Measurements from ENCODE around the gene PFN3. TPM values are rescaled to one million over a fixed set of nuclear protein-coding genes. Genes with fewer than 3 reads are reported as not detected.

Gene PFN3
- total and polyA plus RNA-seq, 2 of the 13 experiments (the other 11 are each of a cell fraction or from before 2014, with no cell fraction given), result not detected

DNA sequence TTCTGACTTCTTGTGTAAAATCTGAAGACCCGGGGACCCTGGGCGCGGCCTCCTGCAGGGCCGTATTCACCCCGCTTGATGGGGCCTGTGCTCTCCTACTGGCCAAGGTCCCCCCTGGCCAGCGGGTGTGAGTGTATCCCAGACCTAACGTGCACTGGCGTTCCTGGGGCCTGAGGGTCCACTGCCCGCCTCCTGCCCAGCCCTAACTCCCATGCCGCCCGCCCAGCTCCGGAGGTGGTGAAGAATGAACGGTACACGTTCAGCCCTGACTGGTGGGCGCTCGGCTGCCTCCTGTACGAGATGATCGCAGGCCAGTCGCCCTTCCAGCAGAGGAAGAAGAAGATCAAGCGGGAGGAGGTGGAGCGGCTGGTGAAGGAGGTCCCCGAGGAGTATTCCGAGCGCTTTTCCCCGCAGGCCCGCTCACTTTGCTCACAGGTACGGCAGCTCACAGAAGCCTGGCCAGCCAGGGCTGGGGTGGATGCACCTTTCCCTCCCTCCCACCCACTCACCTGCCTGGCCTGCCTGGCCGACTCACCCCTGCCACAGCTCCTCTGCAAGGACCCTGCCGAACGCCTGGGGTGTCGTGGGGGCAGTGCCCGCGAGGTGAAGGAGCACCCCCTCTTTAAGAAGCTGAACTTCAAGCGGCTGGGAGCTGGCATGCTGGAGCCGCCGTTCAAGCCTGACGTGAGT is 35.5 kb upstream of the PFN3 start (continued):
- TF ChIP-seq, protein P1, sequence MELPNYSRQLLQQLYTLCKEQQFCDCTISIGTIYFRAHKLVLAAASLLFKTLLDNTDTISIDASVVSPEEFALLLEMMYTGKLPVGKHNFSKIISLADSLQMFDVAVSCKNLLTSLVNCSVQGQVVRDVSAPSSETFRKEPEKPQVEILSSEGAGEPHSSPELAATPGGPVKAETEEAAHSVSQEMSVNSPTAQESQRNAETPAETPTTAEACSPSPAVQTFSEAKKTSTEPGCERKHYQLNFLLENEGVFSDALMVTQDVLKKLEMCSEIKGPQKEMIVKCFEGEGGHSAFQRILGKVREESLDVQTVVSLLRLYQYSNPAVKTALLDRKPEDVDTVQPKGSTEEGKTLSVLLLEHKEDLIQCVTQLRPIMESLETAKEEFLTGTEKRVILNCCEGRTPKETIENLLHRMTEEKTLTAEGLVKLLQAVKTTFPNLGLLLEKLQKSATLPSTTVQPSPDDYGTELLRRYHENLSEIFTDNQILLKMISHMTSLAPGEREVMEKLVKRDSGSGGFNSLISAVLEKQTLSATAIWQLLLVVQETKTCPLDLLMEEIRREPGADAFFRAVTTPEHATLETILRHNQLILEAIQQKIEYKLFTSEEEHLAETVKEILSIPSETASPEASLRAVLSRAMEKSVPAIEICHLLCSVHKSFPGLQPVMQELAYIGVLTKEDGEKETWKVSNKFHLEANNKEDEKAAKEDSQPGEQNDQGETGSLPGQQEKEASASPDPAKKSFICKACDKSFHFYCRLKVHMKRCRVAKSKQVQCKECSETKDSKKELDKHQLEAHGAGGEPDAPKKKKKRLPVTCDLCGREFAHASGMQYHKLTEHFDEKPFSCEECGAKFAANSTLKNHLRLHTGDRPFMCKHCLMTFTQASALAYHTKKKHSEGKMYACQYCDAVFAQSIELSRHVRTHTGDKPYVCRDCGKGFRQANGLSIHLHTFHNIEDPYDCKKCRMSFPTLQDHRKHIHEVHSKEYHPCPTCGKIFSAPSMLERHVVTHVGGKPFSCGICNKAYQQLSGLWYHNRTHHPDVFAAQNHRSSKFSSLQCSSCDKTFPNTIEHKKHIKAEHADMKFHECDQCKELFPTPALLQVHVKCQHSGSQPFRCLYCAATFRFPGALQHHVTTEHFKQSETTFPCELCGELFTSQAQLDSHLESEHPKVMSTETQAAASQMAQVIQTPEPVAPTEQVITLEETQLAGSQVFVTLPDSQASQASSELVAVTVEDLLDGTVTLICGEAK (IDR thresholded peaks at IDR 0.05), result no peak
- TF ChIP-seq, protein P1 (CRISPR knock-in tag; IDR thresholded peaks at IDR 0.05), result no peak
- TF ChIP-seq, protein P2, sequence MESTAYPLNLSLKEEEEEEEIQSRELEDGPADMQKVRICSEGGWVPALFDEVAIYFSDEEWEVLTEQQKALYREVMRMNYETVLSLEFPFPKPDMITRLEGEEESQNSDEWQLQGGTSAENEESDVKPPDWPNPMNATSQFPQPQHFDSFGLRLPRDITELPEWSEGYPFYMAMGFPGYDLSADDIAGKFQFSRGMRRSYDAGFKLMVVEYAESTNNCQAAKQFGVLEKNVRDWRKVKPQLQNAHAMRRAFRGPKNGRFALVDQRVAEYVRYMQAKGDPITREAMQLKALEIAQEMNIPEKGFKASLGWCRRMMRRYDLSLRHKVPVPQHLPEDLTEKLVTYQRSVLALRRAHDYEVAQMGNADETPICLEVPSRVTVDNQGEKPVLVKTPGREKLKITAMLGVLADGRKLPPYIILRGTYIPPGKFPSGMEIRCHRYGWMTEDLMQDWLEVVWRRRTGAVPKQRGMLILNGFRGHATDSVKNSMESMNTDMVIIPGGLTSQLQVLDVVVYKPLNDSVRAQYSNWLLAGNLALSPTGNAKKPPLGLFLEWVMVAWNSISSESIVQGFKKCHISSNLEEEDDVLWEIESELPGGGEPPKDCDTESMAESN (CRISPR knock-in tag; conservative IDR thresholded peaks at IDR 0.05), result no peak
- TF ChIP-seq ZNF605 (CRISPR knock-in tag; IDR thresholded peaks at IDR 0.05) (peak; percentile 52; the same call in 1 of the 2 replicates), ZNF468 (CRISPR knock-in tag; IDR thresholded peaks at IDR 0.05) (no peak)
- TF ChIP-seq, protein P3, sequence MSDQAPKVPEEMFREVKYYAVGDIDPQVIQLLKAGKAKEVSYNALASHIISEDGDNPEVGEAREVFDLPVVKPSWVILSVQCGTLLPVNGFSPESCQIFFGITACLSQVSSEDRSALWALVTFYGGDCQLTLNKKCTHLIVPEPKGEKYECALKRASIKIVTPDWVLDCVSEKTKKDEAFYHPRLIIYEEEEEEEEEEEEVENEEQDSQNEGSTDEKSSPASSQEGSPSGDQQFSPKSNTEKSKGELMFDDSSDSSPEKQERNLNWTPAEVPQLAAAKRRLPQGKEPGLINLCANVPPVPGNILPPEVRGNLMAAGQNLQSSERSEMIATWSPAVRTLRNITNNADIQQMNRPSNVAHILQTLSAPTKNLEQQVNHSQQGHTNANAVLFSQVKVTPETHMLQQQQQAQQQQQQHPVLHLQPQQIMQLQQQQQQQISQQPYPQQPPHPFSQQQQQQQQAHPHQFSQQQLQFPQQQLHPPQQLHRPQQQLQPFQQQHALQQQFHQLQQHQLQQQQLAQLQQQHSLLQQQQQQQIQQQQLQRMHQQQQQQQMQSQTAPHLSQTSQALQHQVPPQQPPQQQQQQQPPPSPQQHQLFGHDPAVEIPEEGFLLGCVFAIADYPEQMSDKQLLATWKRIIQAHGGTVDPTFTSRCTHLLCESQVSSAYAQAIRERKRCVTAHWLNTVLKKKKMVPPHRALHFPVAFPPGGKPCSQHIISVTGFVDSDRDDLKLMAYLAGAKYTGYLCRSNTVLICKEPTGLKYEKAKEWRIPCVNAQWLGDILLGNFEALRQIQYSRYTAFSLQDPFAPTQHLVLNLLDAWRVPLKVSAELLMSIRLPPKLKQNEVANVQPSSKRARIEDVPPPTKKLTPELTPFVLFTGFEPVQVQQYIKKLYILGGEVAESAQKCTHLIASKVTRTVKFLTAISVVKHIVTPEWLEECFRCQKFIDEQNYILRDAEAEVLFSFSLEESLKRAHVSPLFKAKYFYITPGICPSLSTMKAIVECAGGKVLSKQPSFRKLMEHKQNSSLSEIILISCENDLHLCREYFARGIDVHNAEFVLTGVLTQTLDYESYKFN (CRISPR knock-in tag; conservative IDR thresholded peaks at IDR 0.05), result no peak

Measured in HepG2 (cell line).